ENCODE results near the gene ADGRA1.

- TF ChIP-seq CTCF (IDR thresholded peaks at IDR 0.05) (no peak), POLR2A (IDR thresholded peaks at IDR 0.05) (no peak)
Measured at GRCh38 chr10:133115976-133116375, 28.3 kb downstream of the ADGRA1 start.
